ENCODE measurements around the gene FNDC10. TPM values are rescaled to one million over a fixed set of nuclear protein-coding genes. Genes with fewer than 3 reads are reported as not detected.

FNDC10 gene
- total RNA-seq: 1.3 TPM

DNA sequence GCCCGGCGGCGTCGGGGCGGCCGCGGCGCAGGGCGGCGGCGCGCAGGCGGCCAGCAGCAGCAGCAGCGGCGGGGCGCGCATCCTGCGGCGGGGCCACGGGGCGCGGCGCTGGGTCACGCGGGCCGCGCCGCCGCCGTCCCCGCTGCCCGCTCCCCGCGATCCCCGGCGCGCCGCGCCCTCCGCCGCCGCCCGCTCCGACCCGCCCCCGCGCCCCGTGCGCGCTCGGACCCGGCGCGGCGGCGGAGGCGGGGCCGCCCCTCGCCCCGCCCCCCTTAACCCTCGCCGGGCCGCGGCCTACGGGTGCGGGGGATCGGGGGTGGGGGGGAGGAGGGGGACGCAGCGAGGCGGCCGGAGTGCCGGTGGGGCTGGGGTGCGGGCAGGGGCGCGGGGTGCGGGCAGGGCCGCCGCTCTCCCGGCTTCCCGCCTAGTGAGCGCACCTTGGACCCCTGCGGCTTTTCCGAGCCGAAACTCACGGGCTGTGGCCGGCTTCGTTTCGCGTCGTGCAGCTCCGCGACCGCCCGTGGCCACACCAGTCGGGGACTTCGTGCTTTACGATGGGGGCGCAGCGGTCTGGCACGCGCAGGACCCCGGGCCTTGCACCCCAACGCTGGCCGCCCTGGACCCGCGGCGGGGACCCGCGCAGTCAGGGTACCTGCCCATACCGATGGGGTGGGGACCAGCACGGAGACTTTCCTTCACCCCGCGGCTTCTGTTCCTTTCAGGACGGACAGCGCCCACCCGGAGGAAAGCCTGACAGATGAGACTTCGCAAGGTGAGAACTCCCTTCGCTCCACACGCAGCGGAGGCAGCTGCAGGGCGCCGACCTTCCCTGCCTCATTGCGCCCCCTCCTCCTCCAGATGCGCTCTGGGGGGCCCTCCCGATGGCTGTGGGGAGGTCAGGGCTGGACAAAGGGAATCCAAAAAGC lies at the start of gene FNDC10:
FNDC10 (minus strand) TSS at position 201 of the 926 bp plus-strand sequence; CDS start at position 81, 120 bp downstream.

DNA sequence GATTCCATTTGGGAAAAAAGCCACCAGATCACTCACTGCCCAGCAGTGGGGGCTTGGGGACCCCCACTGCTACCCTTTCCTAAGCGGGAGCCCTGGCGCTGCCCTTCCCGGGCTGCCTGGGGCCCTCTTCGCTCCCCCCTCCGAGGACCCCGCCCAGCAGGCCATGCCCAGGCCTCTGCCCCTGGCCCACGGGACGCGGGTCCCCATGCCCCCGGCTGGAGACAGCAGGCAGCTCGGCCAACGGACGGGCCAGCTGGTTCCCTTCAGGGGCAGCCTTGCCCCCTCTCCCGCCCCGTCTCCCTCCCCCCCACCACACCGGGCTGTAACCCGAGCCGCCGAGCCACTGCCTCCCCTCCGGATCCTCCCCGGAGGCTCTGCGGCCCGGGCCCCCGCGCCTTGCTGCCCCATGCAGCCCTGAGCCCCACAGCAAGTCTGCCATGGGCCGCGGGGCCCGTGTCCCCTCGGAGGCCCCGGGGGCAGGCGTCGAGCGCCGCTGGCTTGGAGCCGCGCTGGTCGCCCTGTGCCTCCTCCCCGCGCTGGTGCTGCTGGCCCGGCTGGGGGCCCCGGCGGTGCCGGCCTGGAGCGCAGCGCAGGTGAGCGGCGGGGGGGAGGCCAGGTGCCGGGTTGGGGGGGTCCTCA lies 32.0 kb upstream of the FNDC10 start, which contains the start of gene MMP23B:
MMP23B (plus strand) TSS at position 392 of the 639 bp plus-strand sequence; CDS start at position 438, 46 bp downstream.

DNA sequence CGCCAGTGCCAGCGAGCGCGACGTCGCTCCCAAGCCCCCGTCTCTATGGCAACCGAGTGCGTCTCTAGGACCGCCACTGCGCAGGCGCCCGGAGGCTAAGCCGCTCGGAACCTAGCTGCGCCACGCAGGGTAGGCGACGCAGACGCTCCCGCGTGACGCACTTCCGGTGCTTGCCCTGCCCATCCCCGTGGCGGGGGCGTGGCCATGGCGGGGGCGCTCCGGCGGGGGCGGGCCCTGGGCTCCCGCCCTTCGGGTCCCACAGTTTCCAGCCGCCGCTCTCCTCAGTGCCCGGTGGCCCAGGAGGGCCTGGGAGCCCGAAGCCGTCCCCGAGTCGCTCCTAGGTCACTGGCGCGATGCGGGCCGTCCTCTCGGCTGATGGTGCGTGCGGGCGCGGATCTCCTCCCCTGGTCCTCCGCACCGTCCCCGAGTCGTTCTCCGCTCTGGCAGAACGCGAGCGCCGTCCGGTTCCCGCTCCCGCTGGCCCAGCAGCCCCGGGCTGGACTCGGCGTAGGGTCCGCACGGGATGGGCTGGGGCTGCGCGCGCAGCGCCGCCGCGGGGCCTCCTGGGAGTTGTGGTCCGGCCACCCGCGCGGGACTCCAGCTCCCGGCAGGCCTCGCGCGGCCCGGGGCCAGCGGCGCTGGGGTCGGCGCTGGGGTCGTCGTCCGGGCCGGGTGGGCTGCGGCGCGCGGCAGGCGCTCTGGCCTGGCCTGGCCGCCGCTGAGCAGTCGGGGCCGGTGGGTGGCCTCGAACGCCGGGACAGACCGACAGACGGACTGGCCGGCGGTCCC lies 15.5 kb upstream of the FNDC10 start, which contains the start of gene MIB2:
MIB2 (plus strand) TSS at position 245 of the 789 bp plus-strand sequence. CDS start 7,953 bp downstream, outside the sequence.

DNA sequence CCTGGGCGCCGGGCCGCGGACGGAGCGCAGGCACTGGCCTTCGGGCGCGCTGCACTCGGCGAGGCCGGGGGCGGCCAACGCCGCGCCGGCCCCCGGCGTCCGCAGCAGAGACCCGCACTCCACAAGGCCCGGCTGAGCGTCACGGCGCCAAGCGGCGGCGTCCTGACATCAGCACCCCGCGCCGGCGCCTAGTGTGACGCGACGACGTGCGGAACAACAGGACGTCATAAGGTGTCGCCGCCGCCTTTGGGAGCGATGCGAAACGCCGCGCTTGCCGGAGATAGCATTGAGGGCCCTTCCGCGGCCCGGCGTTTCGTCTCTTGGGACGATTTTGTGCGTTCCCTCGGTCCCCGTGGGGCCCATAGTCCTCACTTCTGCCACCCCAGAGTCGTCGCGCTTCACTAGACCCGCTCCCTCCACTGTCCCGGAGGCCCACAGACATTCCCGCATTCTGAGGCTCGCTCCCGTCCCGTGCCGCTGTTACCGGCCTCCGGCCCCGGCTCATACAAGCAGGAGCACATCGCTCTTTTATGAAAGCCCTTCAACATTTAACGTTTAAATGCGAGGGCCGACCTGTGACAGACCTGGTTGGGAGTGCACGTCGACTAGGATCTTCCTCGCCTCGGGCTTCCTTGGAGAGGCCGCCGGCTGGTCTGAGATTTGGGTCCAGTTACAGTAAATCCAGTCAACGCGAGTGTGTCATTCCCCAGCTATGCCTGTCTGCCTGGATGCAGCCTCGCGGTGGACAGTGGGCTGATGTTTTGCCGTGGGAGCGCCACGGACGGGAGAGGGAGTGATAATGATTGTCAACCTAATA lies 25.0 kb downstream of the FNDC10 start, which contains the start of gene SSU72:
SSU72 (minus strand) TSS at position 143 of the 817 bp plus-strand sequence. CDS start 306 bp downstream, outside the sequence.

Other genes with a start within 250 kb of the FNDC10 start
- 142 TPM for gene MXRA8, start 241.6 kb downstream of the FNDC10 start, total RNA-seq
- 74.3 TPM for gene AURKAIP1, start 224.9 kb downstream of the FNDC10 start, total RNA-seq
- 245 TPM for gene CCNL2, start 200.8 kb downstream of the FNDC10 start, total RNA-seq
- 80.8 TPM for gene MRPL20, start 192.8 kb downstream of the FNDC10 start, total RNA-seq
- gene ANKRD65, start 178.9 kb downstream of the FNDC10 start, total RNA-seq: 6.9 TPM
- 54.3 TPM for gene VWA1, start 164.4 kb downstream of the FNDC10 start, total RNA-seq
- gene ATAD3C, start 150.4 kb downstream of the FNDC10 start, total RNA-seq: 5.8 TPM
- gene ATAD3B, start 128.4 kb downstream of the FNDC10 start, total RNA-seq: 16.4 TPM
- 22.3 TPM for gene ATAD3A, start 88.0 kb downstream of the FNDC10 start, total RNA-seq
- 6.3 TPM for gene TMEM240, start 59.5 kb downstream of the FNDC10 start, total RNA-seq
- 60.6 TPM for gene SSU72, start 25.3 kb downstream of the FNDC10 start, total RNA-seq
- gene MIB2, start 15.4 kb upstream of the FNDC10 start, total RNA-seq: 68.0 TPM
- 48.1 TPM for gene MMP23B, start 32.0 kb upstream of the FNDC10 start, total RNA-seq
- gene CDK11B, start 58.9 kb upstream of the FNDC10 start, total RNA-seq: 12.4 TPM
- 56.9 TPM for gene SLC35E2B, start 92.7 kb upstream of the FNDC10 start, total RNA-seq
- gene CDK11A, start 124.2 kb upstream of the FNDC10 start, total RNA-seq: 33.8 TPM
- 47.6 TPM for gene NADK, start 178.3 kb upstream of the FNDC10 start, total RNA-seq